ENCODE data around the gene KAZN. TPM values are rescaled to one million over a fixed set of nuclear protein-coding genes. Genes with fewer than 3 reads are reported as not detected.

The KAZN gene
- total and polyA plus RNA-seq, 2 of the 8 experiments (the other 6 are each of a cell fraction or from before 2014, with no cell fraction given), result 3.7 to 11.8 TPM

GRCh38 chr1:15075175-15075574, 476.7 kb downstream of the KAZN start:
- 0 out of 2 replicates have a peak, but pooled peaks cover 2% of the 10 kb centered on the region for H3K79me1 ChIP-seq (ENCODE audit: low read depth, low read length)
- ChIA-PET CTCF (ENCODE audit: partially characterized antibody) (interaction anchor here (0.9 to 2.6 kb wide), 2 partner anchors 12 to 24 kb away, joined by 3 to 14 read pairs; no protein-coding TSS in a partner anchor), POLR2A (ENCODE audit: partially characterized antibody) (no interaction called here)
- H2BK5ac ChIP-seq (ENCODE audit: low read depth, low read length), result no peak overlapping the region
- no peaks in the 10 kb centered on the region for H4K20me1 ChIP-seq (replicated peaks in 1 of 2; ENCODE audit: control insufficient read depth in 1 of 2, insufficient read depth in 2 of 2, low read length in 2 of 2)
- no peak overlapping the region for H3K27ac ChIP-seq (ENCODE audit: low read depth, low read length)
- no peak overlapping the region for H3K4me3 ChIP-seq (ENCODE audit: extremely low read depth in 1 of 4, insufficient read depth in 2 of 4, low read depth in 3 of 4, low read length in 4 of 4)
- H3K79me2 ChIP-seq (ENCODE audit: control insufficient read depth in 1 of 2, insufficient read depth in 2 of 2, low read length in 2 of 2), result no peaks in the 10 kb centered on the region
- no peak overlapping the region for H2BK120ac ChIP-seq (replicated peaks; ENCODE audit: low read depth, low read length)
- H3K4me1 ChIP-seq (replicated peaks in 1 of 4; ENCODE audit: control insufficient read depth in 3 of 4, insufficient read depth in 4 of 4, low read length in 3 of 4), result no peaks in the 10 kb centered on the region
- H2AK5ac ChIP-seq (ENCODE audit: low read depth, low read length), result no peak overlapping the region
- FAIRE-seq (no peak), DNase-seq (ENCODE audit: low read depth in 1 of 2, low spot score in 2 of 2) (no peak)
- H3K23ac ChIP-seq (ENCODE audit: insufficient read length), result no peak overlapping the region
- WGBS, 2 experiments (ENCODE audit: extremely low coverage in 1 of 2, insufficient coverage in 1 of 2, insufficient read length in 1 of 2, insufficient replicate concordance in 2 of 2, low coverage in 1 of 2, low lambda C conversion rate in 2 of 2, missing lambda C conversion rate in 1 of 2), result 85% methylated on average over 6 of the region's 6 CpGs; no CpG with 5 or more reads in 1 of the 2 experiments
- no peaks in the 10 kb centered on the region for H3K27me3 ChIP-seq (replicated peaks in 1 of 4; ENCODE audit: control insufficient read depth in 3 of 4, extremely low read depth in 1 of 4, insufficient read depth in 3 of 4, low read length in 3 of 4)
- no peaks in the 10 kb centered on the region for H3K36me3 ChIP-seq (ENCODE audit: control insufficient read depth in 2 of 4, insufficient read depth in 4 of 4, low read length in 3 of 4)
- H3K9ac ChIP-seq (replicated peaks in 1 of 4; ENCODE audit: extremely low read depth in 1 of 4, low read depth in 3 of 4, low read length in 3 of 4), result no peak overlapping the region
- no peak overlapping the region for H4K5ac ChIP-seq (ENCODE audit: insufficient read length, low read depth, low read length)
- no peaks in the 10 kb centered on the region for H3K9me3 ChIP-seq (ENCODE audit: insufficient read depth in 2 of 2, low read depth in 1 of 2, low read length in 1 of 2)
- no peak overlapping the region for H2BK15ac ChIP-seq (ENCODE audit: low read length)
- no peak overlapping the region for H3K4ac ChIP-seq (replicated peaks; ENCODE audit: insufficient read length, low read depth, low read length)
- H3K56ac ChIP-seq (replicated peaks; ENCODE audit: insufficient read length, low read depth, low read length), result no peak overlapping the region
- H2BK20ac ChIP-seq (ENCODE audit: low read length), result no peak overlapping the region
- H3K18ac ChIP-seq (ENCODE audit: extremely low read depth, low read length), result no peak overlapping the region
- no peak overlapping the region for H3K14ac ChIP-seq (ENCODE audit: insufficient read length)
- H3K23me2 ChIP-seq (ENCODE audit: low read depth, low read length), result no peaks in the 10 kb centered on the region
- H4K91ac ChIP-seq (replicated peaks; ENCODE audit: insufficient read length, low read length), result no peak overlapping the region
- no peak overlapping the region for H4K8ac ChIP-seq (ENCODE audit: extremely low read depth, insufficient read depth, low read length)
- H2BK12ac ChIP-seq (ENCODE audit: low read depth, low read length), result no peak overlapping the region
- H3K4me2 ChIP-seq (ENCODE audit: insufficient read depth in 1 of 2, low read depth in 2 of 2, low read length in 2 of 2), result no peak overlapping the region
- no peak overlapping the region for H2AFZ ChIP-seq (ENCODE audit: low read length)
- no peak for TF ChIP-seq SP1 (IDR thresholded peaks at IDR 0.05; ENCODE audit: low read depth, low read length)
- no peak for TF ChIP-seq TEAD4 (IDR thresholded peaks at IDR 0.05; ENCODE audit: low read depth, low read length)
- no peak for TF ChIP-seq SP2 (IDR thresholded peaks at IDR 0.05; ENCODE audit: low read length)
- no peak for TF ChIP-seq BACH1 (IDR thresholded peaks at IDR 0.05; ENCODE audit: low read length)
- no peak for TF ChIP-seq RNF2 (IDR thresholded peaks at IDR 0.05; ENCODE audit: borderline replicate concordance, low read depth, low read length, missing control alignments, poor library complexity, severe bottlenecking)
- TF ChIP-seq CBX8 (IDR thresholded peaks at IDR 0.05; ENCODE audit: borderline replicate concordance, low read depth, low read length), result no peak
- no peak for TF ChIP-seq POU5F1 (IDR thresholded peaks at IDR 0.05; ENCODE audit: low read depth, low read length)
